ENCODE measurements around the gene PLXNA1.

PLXNA1 gene

GRCh38 chr3:127029658-127030507 lies 47.0 kb downstream of the PLXNA1 start:
- no peak overlapping the region for H3K4me3 ChIP-seq (ENCODE audit: severe bottlenecking)
- no peak for ATAC-seq (ENCODE audit: low read depth)
- H3K27ac ChIP-seq (ENCODE audit: poor library complexity, severe bottlenecking): no peak overlapping the region
- H3K4me1 ChIP-seq (ENCODE audit: insufficient read depth, poor library complexity, severe bottlenecking): no peaks in the 10 kb centered on the region
- no peaks in the 10 kb centered on the region for H3K27me3 ChIP-seq (ENCODE audit: insufficient read depth, poor library complexity, severe bottlenecking)
- no peak for TF ChIP-seq CTCF (IDR thresholded peaks at IDR 0.05; ENCODE audit: poor library complexity, severe bottlenecking)
- no peaks in the 10 kb centered on the region for H3K9me3 ChIP-seq (ENCODE audit: severe bottlenecking)
- peaks cover 47% of the 10 kb centered on the region for H3K36me3 ChIP-seq (ENCODE audit: low read depth)
- no peak for DNase-seq (ENCODE audit: low spot score)

- Histone ChIP-seq H3K27ac (ENCODE audit: poor library complexity, severe bottlenecking) (no peak overlapping the region), H3K9me3 (ENCODE audit: severe bottlenecking) (no peaks in the 10 kb centered on the region), H3K4me3 (ENCODE audit: severe bottlenecking) (no peak overlapping the region), H3K36me3 (ENCODE audit: low read depth) (peaks cover 40% of the 10 kb centered on the region), H3K4me1 (ENCODE audit: insufficient read depth, poor library complexity, severe bottlenecking) (peaks cover 6% of the 10 kb centered on the region), H3K27me3 (ENCODE audit: insufficient read depth, poor library complexity, severe bottlenecking) (no peaks in the 10 kb centered on the region)
- DNase-seq (ENCODE audit: low spot score) (no peak), ATAC-seq (ENCODE audit: low read depth) (no peak)
- TF ChIP-seq CTCF (IDR thresholded peaks at IDR 0.05; ENCODE audit: poor library complexity, severe bottlenecking): no peak
These were observed 47.8 kb downstream of the PLXNA1 start for GRCh38 chr3:127030508-127031412.

- Histone ChIP-seq H3K4me3 (ENCODE audit: severe bottlenecking) (no peak overlapping the region), H3K36me3 (ENCODE audit: low read depth) (peaks cover 33% of the 10 kb centered on the region), H3K9me3 (ENCODE audit: severe bottlenecking) (no peaks in the 10 kb centered on the region), H3K27ac (ENCODE audit: poor library complexity, severe bottlenecking) (no peak overlapping the region), H3K4me1 (ENCODE audit: insufficient read depth, poor library complexity, severe bottlenecking) (peaks cover 11% of the 10 kb centered on the region), H3K27me3 (ENCODE audit: insufficient read depth, poor library complexity, severe bottlenecking) (no peaks in the 10 kb centered on the region)
- TF ChIP-seq CTCF (IDR thresholded peaks at IDR 0.05; ENCODE audit: poor library complexity, severe bottlenecking): no peak
- no peak for DNase-seq (ENCODE audit: low spot score)
- ATAC-seq (ENCODE audit: low read depth): no peak
These were observed 48.5 kb downstream of the PLXNA1 start for GRCh38 chr3:127031413-127031810.

GRCh38 chr3:127031845-127032244 lies 48.9 kb downstream of the PLXNA1 start:
- no peak for ATAC-seq (ENCODE audit: low read depth)
- peaks cover 29% of the 10 kb centered on the region for H3K36me3 ChIP-seq (ENCODE audit: low read depth)

More at GRCh38 chr3:127031845-127032244, 48.9 kb downstream of the PLXNA1 start:
- Histone ChIP-seq H3K27ac (ENCODE audit: poor library complexity, severe bottlenecking) (no peak overlapping the region), H3K27me3 (ENCODE audit: insufficient read depth, poor library complexity, severe bottlenecking) (no peaks in the 10 kb centered on the region), H3K9me3 (ENCODE audit: severe bottlenecking) (no peaks in the 10 kb centered on the region), H3K4me1 (ENCODE audit: insufficient read depth, poor library complexity, severe bottlenecking) (peaks cover 11% of the 10 kb centered on the region), H3K4me3 (ENCODE audit: severe bottlenecking) (no peak overlapping the region)
- no peak for DNase-seq (ENCODE audit: low spot score)
- no peak for TF ChIP-seq CTCF (IDR thresholded peaks at IDR 0.05; ENCODE audit: poor library complexity, severe bottlenecking)

All from RWPE2 (cell line).